ENCODE results near the gene LCA5. TPM values are rescaled to one million over a fixed set of nuclear protein-coding genes. Genes with fewer than 3 reads are reported as not detected.

The LCA5 gene
- total RNA-seq, 1 donor from 2014 or later = 8.8 TPM

GRCh38 chr6:79557673-79558467, 20.6 kb upstream of the LCA5 start:
- Mint-ChIP-seq H3K9me3 (no peaks in the 10 kb centered on the region), H3K36me3 (peaks cover 24% of the 10 kb centered on the region), H3K27ac (no peak overlapping the region), H3K4me1 (ENCODE audit: unreplicated experiment) (no peaks in the 10 kb centered on the region), H3K27me3 (no peaks in the 10 kb centered on the region), H3K4me3 (no peak overlapping the region)
- no peak for TF ChIP-seq CTCF (conservative IDR thresholded peaks at IDR 0.05)
- DNase-seq (ENCODE audit: extremely low spot score, unreplicated experiment) = no peak

- H3K9me3 Mint-ChIP-seq = no peaks in the 10 kb centered on the region
- no peak for TF ChIP-seq CTCF (conservative IDR thresholded peaks at IDR 0.05)
- no peak overlapping the region for H3K27ac Mint-ChIP-seq
- H3K4me3 Mint-ChIP-seq = no peak overlapping the region
- peaks cover 12% of the 10 kb centered on the region for H3K36me3 Mint-ChIP-seq
- H3K4me1 Mint-ChIP-seq (ENCODE audit: unreplicated experiment) = no peaks in the 10 kb centered on the region
- no peaks in the 10 kb centered on the region for H3K27me3 Mint-ChIP-seq
- no peak for DNase-seq (ENCODE audit: extremely low spot score, unreplicated experiment)
Observed at GRCh38 chr6:79554305-79554704, 17.1 kb upstream of the LCA5 start.

GRCh38 chr6:79551401-79551800, 14.2 kb upstream of the LCA5 start:
- no peak for DNase-seq (ENCODE audit: extremely low spot score, unreplicated experiment)
- Mint-ChIP-seq H3K36me3 (peaks cover 18% of the 10 kb centered on the region), H3K9me3 (no peaks in the 10 kb centered on the region), H3K27ac (no peak overlapping the region), H3K4me1 (ENCODE audit: unreplicated experiment) (peaks cover 1% of the 10 kb centered on the region), H3K4me3 (no peak overlapping the region), H3K27me3 (no peaks in the 10 kb centered on the region)
- TF ChIP-seq CTCF (conservative IDR thresholded peaks at IDR 0.05) = no peak

GRCh38 chr6:79548304-79548703, 11.1 kb upstream of the LCA5 start:
- no peak for TF ChIP-seq CTCF (conservative IDR thresholded peaks at IDR 0.05)
- Mint-ChIP-seq H3K4me1 (ENCODE audit: unreplicated experiment) (peaks cover 28% of the 10 kb centered on the region), H3K27me3 (no peaks in the 10 kb centered on the region), H3K4me3 (no peak overlapping the region), H3K27ac (no peak overlapping the region), H3K36me3 (peaks cover 24% of the 10 kb centered on the region), H3K9me3 (no peaks in the 10 kb centered on the region)
- DNase-seq (ENCODE audit: extremely low spot score, unreplicated experiment) = no peak

- Mint-ChIP-seq H3K9me3 (no peaks in the 10 kb centered on the region), H3K4me1 (ENCODE audit: unreplicated experiment) (peaks cover 33% of the 10 kb centered on the region), H3K27me3 (no peaks in the 10 kb centered on the region), H3K4me3 (no peak overlapping the region), H3K36me3 (peaks cover 31% of the 10 kb centered on the region), H3K27ac (peak overlapping the region; percentile 91)
- no peak for DNase-seq (ENCODE audit: extremely low spot score, unreplicated experiment)
- TF ChIP-seq CTCF (conservative IDR thresholded peaks at IDR 0.05) = no peak
Observed at GRCh38 chr6:79546186-79546585, 9.0 kb upstream of the LCA5 start.
